GM13976 (cell line): ENCODE data around the gene SDC4.

Source experiments
- DNase-seq: peaks from one replicate; pipeline ENCODE4 v3.0.0; 2012; ENCODE audit warnings: low spot score
- in situ Hi-C: fragments of 300-500 bp; cut with MboI; formaldehyde crosslinking; loops from one replicate; pipeline ENCODE4 v1.12.0; 2022; ENCODE audit warnings: low sequenced_read_pairs, mixed read lengths, inconsistent platforms; ENCODE audit not compliant: unreplicated experiment
- TF ChIP-seq, protein P1 (sequence below): IDR thresholded peaks from 2 replicates; pipeline ENCODE4 v1.5.1; 2012; ENCODE audit warnings: borderline replicate concordance, mild to moderate bottlenecking; ENCODE audit not compliant: insufficient read depth; ENCODE audit errors: extremely low read depth, missing control alignments, control extremely low read depth

Gene SDC4

GRCh38 chr20:45289942-45290676 lies 58.1 kb downstream of the SDC4 start:
- DNase-seq: no peak
- TF ChIP-seq, protein P1, sequence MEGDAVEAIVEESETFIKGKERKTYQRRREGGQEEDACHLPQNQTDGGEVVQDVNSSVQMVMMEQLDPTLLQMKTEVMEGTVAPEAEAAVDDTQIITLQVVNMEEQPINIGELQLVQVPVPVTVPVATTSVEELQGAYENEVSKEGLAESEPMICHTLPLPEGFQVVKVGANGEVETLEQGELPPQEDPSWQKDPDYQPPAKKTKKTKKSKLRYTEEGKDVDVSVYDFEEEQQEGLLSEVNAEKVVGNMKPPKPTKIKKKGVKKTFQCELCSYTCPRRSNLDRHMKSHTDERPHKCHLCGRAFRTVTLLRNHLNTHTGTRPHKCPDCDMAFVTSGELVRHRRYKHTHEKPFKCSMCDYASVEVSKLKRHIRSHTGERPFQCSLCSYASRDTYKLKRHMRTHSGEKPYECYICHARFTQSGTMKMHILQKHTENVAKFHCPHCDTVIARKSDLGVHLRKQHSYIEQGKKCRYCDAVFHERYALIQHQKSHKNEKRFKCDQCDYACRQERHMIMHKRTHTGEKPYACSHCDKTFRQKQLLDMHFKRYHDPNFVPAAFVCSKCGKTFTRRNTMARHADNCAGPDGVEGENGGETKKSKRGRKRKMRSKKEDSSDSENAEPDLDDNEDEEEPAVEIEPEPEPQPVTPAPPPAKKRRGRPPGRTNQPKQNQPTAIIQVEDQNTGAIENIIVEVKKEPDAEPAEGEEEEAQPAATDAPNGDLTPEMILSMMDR: no peak
- in situ Hi-C loops: no loop called here

- DNase-seq: no peak
- TF ChIP-seq, protein P1: no peak
- in situ Hi-C loops: no loop called here
These were observed 59.4 kb downstream of the SDC4 start for GRCh38 chr20:45288860-45289259.

- DNase-seq: no peak
- in situ Hi-C loops: no loop called here
- TF ChIP-seq, protein P1: no peak
These were observed 59.8 kb downstream of the SDC4 start for GRCh38 chr20:45288376-45288775.

DNA sequence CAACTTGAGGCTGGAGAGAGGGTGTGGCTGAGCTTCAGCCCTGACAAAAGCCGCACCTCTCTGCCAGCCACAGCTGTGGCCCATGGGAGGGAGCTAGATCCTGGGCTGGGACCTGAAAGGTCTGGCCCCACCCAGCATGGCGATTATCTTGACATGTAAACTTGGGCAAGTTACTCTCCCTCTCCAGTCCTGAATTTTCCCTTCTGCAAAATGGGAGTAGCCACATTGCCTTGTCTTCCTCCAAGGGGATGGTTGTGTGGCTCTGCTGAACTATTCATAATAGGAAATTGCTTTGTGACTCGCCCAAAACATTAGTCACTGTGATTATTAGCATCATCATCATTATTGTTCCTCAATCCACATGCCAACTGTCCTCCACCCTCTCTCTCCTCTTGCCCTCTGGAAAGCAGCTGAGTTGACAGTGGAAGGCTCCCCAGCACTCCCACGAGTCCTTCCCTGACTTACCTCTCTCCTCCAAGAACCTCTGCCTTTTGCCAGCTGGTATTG lies 64.6 kb downstream of the SDC4 start:
- no peak for DNase-seq
- in situ Hi-C loops: no loop called here
- TF ChIP-seq, protein P1: no peak

DNA sequence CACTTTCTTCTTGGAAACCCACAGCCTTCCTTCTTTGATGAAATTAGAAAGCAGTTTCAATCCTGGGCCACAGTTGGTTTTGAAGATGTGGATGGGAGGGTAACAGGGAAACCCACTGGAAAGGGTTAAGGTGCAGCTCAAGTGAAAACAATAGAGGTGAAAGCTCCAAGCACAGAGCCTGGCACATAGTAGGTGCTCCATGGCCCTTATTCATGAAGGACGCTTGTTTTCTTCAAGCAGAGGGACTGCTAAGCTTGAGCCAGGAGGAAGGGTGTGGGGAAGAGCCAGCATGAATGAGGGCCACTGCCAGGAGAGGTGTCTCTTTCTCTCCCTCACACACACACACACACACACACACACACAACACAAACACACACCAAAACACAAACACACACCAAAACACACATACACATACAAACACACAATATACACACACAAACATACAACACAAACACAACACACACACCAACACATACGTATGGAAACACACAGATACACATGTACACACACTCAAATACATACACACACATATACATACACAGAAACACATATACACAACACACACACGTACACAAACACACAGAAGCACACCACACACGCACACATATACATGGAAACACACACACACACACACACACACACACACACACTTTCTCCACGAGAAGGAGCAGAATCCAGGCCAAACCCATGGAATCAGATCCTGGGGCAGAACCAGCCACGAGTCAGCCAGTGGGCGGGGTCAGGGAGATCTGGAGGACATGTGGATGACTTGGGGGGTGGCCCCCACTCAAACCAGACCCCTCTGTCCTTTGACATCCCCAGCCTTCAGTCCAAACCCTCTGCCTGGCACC lies 65.3 kb downstream of the SDC4 start:
- no peak for DNase-seq
- TF ChIP-seq, protein P1: no peak
- in situ Hi-C loops: no loop called here

- in situ Hi-C loops: no loop called here
- no peak for DNase-seq
- TF ChIP-seq, protein P1: no peak
These were observed 68.2 kb downstream of the SDC4 start for GRCh38 chr20:45279992-45280391.
